ENCODE measurements around the gene VPS39.

GRCh38 chr15:42202653-42203052 lies 5.5 kb downstream of the VPS39 start:
- TF ChIP-seq RAD21 (conservative IDR thresholded peaks at IDR 0.05 in 1 of 2, IDR thresholded peaks at IDR 0.05 in 1 of 2): no peak
- TF ChIP-seq CTCF (IDR thresholded peaks at IDR 0.05): no peak
- no peak for TF ChIP-seq ZFP36 (IDR thresholded peaks at IDR 0.05; ENCODE audit: borderline replicate concordance, partially characterized antibody)
- no peak for TF ChIP-seq HOXA7 (CRISPR knock-in tag; IDR thresholded peaks at IDR 0.05)
- no peak for TF ChIP-seq TP53 (CRISPR knock-in tag; IDR thresholded peaks at IDR 0.05)
- TF ChIP-seq MAFK (IDR thresholded peaks at IDR 0.05; ENCODE audit: partially characterized antibody): no peak
- no peak for TF ChIP-seq SMC3 (IDR thresholded peaks at IDR 0.05)
- no peak for TF ChIP-seq MYC (IDR thresholded peaks at IDR 0.05; ENCODE audit: borderline replicate concordance, low read length)
